Measurements from ENCODE around the gene ZBTB8OS. TPM values are rescaled to one million over a fixed set of nuclear protein-coding genes. Genes with fewer than 3 reads are reported as not detected.
A peak's percentile ranks its signal among the peaks of the same experiment; 100 is the strongest.
"Not testable (repeated sequence)": the region's sequence is repeated elsewhere in the genome, so short reads cannot be mapped to it uniquely, and the experiment has no call there.

Gene ZBTB8OS
- 10 to 100 TPM; 41.4 to 45.0 TPM for total RNA-seq
- polyA plus RNA-seq (ENCODE audit: insufficient read length in 6 of 6): 10 to 100 TPM; 36.0 to 39.2 (median 37.3) TPM
- long read RNA-seq, donor 1, transcript ZBTB8OS-208 (7 exons, 1,601 nt): major isoform, 6 of 208 reads
- long read RNA-seq, donor 1, partial matches to known transcripts: 95 of 208 reads
- long read RNA-seq, donor 1, other reads (novel, unspliced or antisense): 99 of 208 reads
- long read RNA-seq, donor 2, partial matches to known transcripts: 17 of 23 reads
- long read RNA-seq, donor 2, other reads (novel, unspliced or antisense): 0 of 23 reads
- long read RNA-seq, donor 3, transcript ZBTB8OS-208 (7 exons, 1,601 nt): major isoform, 6 of 12 reads
- long read RNA-seq, donor 3, partial matches to known transcripts: 0 of 12 reads
- long read RNA-seq, donor 3, other reads (novel, unspliced or antisense): 5 of 12 reads
- long read RNA-seq, donor 4, transcript ZBTB8OS-208 (7 exons, 1,601 nt): major isoform, 7 of 47 reads
- long read RNA-seq, donor 4, partial matches to known transcripts: 12 of 47 reads
- long read RNA-seq, donor 4, other reads (novel, unspliced or antisense): 23 of 47 reads
- long read RNA-seq, donor 5, partial matches to known transcripts: 0 of 7 reads
- long read RNA-seq, donor 5, other reads (novel, unspliced or antisense): 0 of 7 reads
- long read RNA-seq, donor 6, partial matches to known transcripts: 0 of 5 reads
- long read RNA-seq, donor 6, other reads (novel, unspliced or antisense): 0 of 5 reads
- long read RNA-seq, donor 7, partial matches to known transcripts: 0 of 9 reads
- long read RNA-seq, donor 7, other reads (novel, unspliced or antisense): 5 of 9 reads
- long read RNA-seq, donor 8, partial matches to known transcripts: 15 of 17 reads
- long read RNA-seq, donor 8, other reads (novel, unspliced or antisense): 0 of 17 reads
- long read RNA-seq, donor 9: 0 reads
- long read RNA-seq, donor 10, transcript ZBTB8OS-208 (7 exons, 1,601 nt): major isoform, 15 of 41 reads
- long read RNA-seq, donor 10, partial matches to known transcripts: 1 of 41 reads
- long read RNA-seq, donor 10, other reads (novel, unspliced or antisense): 19 of 41 reads
- long read RNA-seq, donor 11, transcript ZBTB8OS-208 (7 exons, 1,601 nt): major isoform, 8 of 13 reads
- long read RNA-seq, donor 11, partial matches to known transcripts: 0 of 13 reads
- long read RNA-seq, donor 11, other reads (novel, unspliced or antisense): 0 of 13 reads
- long read RNA-seq, donor 12, partial matches to known transcripts: 8 of 10 reads
- long read RNA-seq, donor 12, other reads (novel, unspliced or antisense): 0 of 10 reads

- H3K4me3 ChIP-seq: peak within 1 kb of the TSS; percentile 84 to 85
- peaks cover 0 to 34% of the 10 kb centered on the region in 2 donors for H3K36me3 ChIP-seq
- no peaks in the 10 kb centered on the region for H3K27me3 ChIP-seq
- ATAC-seq: peak; percentile 88
- peaks cover 29 to 64% of the 10 kb centered on the region in 2 donors for H3K4me1 ChIP-seq
- intact Hi-C loops (cut with DNase I): no loop called here
- no peak for TF ChIP-seq CTCF (IDR thresholded peaks at IDR 0.05)
- DNase-seq: peak; percentile 91 to 95 (median 93)
- H3K9me3 ChIP-seq: no peaks in the 10 kb centered on the region
- peak within 1 kb of the TSS; percentile 99 for H3K27ac ChIP-seq
Observed at GRCh38 chr1:32650248-32650751, at the start of gene ZBTB8OS. TSS of gene ZBTB8OS (minus strand) at chr1:32650550. CDS start at chr1:32650529, 21 bp downstream.

GRCh38 chr1:32696996-32697395 lies 46.6 kb upstream of the ZBTB8OS start:
- H3K4me1 ChIP-seq: peaks cover 20 to 24% of the 10 kb centered on the region in 2 donors
- H3K27me3 ChIP-seq; intact Hi-C loops (cut with DNase I); H3K9me3 ChIP-seq; H3K4me3 ChIP-seq; H3K36me3 ChIP-seq; H3K27ac ChIP-seq; ATAC-seq: not testable (repeated sequence)
- DNase-seq: peak in 1 of 4 donors; percentile 19

GRCh38 chr1:32696041-32696440 lies 45.7 kb upstream of the ZBTB8OS start:
- Histone ChIP-seq H3K4me3 (no peak overlapping the region), H3K9me3 (no peaks in the 10 kb centered on the region), H3K27me3 (no peaks in the 10 kb centered on the region), H3K36me3 (no peaks in the 10 kb centered on the region), H3K4me1 (peaks cover 13 to 16% of the 10 kb centered on the region in 2 donors), H3K27ac (no peak overlapping the region)
- intact Hi-C loops (cut with DNase I): no loop called here
- DNase-seq: peak in 2 of 4 donors; percentile 19 to 25
- ATAC-seq: no peak
- TF ChIP-seq CTCF (IDR thresholded peaks at IDR 0.05): no peak

GRCh38 chr1:32695098-32695904 lies 45.0 kb upstream of the ZBTB8OS start:
- no peaks in the 10 kb centered on the region for H3K27me3 ChIP-seq
- peak; percentile 60 for ATAC-seq
- intact Hi-C loops (cut with DNase I): no loop called here
- peak in 2 of 4 donors; percentile 75 to 81 for DNase-seq
- peaks cover 13 to 16% of the 10 kb centered on the region in 2 donors for H3K4me1 ChIP-seq
- H3K9me3 ChIP-seq: no peaks in the 10 kb centered on the region
- peak overlapping the region in 1 of 2 donors; percentile 45 for H3K27ac ChIP-seq
- TF ChIP-seq CTCF (IDR thresholded peaks at IDR 0.05): no peak
- H3K4me3 ChIP-seq: no peak overlapping the region
- H3K36me3 ChIP-seq: no peaks in the 10 kb centered on the region

All from left lung (tissue), 14 donors.